ENCODE results near the gene BRCA1.

DNA sequence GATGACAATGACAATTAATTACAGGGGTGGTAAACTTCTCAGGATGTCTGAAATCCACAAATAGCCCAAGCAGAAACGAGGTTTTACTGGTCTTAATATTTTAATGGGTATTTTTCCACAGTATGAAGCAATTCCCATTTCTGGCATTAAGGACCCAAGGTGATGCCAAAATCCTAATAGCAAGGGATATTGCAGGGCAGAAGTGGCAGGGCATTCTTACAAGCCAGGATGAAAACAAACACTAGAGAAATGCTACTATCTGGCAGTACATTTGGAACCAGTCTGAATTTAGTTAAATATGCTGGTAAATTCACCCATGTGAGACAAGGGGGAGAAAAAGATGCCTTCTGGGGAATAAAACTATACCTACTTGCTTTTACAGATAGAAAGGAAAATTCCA lies 54.9 kb downstream of the BRCA1 start:
- no peak for TF ChIP-seq CTCF (IDR thresholded peaks at IDR 0.05)
- no peak for TF ChIP-seq POLR2A (IDR thresholded peaks at IDR 0.05)

Measured in lower leg skin (tissue), 3 donors.